GM19468 (cell line): ENCODE data around the gene NCAPG.
A peak's percentile ranks its signal among the peaks of the same experiment; 100 is the strongest.

Experiments used
- ATAC-seq: cut with Tn5 transposase; IDR thresholded peaks from one replicate; pipeline ENCODE4 v1.9.1; 2021; ENCODE audit warnings: mild to moderate bottlenecking, moderate library complexity, moderate number of reproducible peaks; ENCODE audit not compliant: unreplicated experiment; ENCODE audit errors: extremely low read depth

The NCAPG gene

GRCh38 chr4:17810260-17811077, at the start of gene NCAPG, which contains the start of gene DCAF16:
NCAPG (plus strand) TSS chr4:17810979; CDS start chr4:17811078, 99 bp downstream.
DCAF16 (minus strand) TSS chr4:17810757; CDS start chr4:17804141, 6,616 bp downstream.
- peak; percentile 84 for ATAC-seq

DNA sequence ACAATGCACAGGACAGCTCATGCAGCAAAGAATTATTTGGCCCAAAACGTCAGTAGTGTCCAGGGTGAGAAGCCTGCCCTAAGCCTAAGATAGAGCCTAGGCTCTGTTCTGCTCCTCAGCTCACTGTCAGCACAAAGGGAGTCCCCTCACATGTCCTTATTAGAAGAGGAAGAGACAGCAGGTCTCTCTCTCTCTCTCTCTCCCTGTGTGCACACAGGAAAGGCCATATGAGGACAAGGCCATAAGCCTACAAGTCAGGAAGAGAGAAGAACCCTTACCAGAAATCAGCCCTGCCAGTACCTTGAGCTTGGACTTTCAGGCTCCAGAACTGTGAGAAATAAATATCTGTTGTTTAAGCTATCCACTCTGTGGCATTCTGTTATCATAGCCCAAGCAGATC, 49.7 kb upstream of the NCAPG start:
- no peak for ATAC-seq

DNA sequence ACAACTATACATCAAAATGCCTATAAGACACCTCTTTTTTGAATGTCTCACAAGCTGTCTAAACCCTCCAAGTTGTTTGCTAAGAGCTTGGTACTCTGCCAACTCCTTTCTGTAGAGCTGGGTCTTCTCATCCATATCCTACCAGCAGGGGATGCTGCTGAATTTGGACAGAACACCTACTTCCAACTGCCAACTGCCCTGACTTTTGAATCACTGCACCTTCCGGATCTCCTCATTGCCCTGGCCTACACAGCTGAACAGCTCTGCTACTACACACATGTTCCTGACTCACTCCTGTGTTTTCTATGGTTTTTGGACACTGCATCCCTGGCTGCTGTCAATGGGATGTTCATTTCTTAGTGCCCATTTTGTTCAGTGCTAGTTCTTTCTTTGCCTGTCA, 48.1 kb upstream of the NCAPG start:
- ATAC-seq: no peak

DNA sequence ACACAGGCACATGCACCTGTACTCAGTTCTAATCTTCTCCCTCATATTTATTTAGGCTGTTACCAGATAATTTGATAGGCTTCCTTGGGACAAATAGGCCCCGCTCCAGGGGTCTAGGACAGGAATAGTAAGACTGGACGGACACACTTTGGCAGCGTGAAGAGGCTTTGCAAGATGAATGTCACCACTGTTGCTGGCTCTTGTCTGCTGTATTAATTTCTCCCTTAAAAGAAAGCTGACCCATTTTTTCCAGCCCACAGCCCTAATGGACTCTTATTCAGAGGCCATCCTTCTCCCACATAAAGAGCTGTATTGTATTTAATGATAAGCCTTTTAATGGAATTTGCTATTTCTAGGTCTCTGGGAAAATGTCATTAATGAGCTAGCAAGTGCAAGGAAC, 47.4 kb upstream of the NCAPG start:
- no peak for ATAC-seq

DNA sequence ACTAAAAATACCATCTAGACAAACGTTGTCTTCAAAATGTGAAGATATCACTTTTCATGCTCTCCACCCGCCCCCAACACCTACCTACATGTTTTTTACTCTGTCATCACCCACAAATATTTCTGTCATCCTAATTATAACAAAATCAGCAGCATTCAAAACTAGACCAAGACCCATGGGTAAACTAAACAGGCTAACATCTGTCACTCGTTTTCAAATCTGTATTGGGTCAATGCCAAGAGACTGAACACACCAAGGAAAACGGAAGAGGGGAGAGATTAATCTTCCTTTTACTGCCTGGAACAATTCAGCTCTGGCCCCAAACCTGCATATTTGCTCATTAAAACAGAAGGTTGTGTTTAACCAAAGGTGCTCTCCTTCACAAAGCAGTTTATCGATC, 46.8 kb upstream of the NCAPG start:
- no peak for ATAC-seq

- no peak for ATAC-seq
These were observed 45.1 kb upstream of the NCAPG start for GRCh38 chr4:17765514-17766286.

DNA sequence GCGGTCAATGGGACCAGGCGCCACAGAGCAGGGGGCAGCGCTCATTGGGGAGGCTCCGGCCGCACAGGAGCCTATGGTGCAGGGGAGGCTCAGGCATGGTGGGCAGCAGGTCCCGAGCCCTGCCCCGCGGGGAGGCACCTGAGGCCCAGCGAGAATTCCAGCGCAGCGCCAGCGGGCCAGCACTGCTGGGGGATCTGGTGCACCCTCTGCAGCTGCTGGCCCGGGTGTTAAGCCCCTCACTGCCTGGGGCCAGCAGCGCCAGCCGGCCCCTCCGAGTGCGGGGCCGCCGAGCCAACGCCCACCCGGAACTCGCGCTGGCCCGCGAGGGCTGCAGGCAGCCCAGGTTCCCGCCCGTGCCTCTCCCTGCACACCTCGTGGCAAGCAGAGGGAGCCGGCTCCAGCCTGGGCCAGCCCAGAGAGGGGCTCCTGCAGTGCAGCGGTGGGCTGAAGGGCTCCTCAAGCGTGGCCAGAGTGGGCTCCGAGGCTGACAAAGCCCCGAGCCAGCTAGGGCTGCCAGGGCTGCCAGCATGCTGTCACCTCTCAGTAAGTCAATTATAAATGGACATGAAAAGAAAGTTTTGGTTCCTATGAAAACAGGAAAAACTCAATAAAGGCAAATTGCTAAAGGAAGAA, 43.8 kb upstream of the NCAPG start:
- no peak for ATAC-seq

DNA sequence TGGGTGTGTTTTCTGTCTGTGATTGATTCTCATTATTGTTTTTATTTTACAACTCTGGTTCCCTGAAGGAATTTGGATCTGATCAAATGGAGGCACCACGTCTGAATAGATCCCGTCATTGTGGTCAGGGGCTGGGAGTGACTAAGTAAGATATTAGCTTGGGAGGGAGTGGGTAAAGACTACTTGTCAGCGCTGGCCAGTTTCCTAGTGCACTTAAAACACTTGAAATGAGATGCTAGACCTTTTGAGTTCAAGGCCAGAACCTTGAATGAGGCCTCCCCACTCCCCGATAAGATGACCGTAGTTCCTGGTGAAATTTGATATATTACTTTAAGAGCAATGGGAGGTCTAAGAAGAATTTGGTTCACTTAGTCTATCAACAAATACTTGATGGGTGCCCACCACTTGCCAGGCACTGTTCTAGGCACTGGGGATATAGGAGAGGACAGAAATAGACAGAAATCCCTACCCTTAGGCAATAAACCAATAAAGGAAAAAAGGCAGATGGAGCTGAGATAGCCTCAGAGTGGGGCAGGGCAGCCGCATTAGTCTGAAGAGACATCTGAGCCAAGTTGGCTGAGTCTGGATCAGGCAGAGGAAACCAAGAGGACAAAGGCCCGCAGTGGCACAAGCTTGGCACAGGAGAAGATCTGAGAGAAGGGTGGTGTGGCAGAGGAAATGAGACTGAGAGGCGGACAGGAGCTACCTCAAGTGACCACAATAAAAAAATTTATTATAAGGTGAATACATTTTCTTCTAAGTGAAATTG, 41.2 kb upstream of the NCAPG start:
- no peak for ATAC-seq

DNA sequence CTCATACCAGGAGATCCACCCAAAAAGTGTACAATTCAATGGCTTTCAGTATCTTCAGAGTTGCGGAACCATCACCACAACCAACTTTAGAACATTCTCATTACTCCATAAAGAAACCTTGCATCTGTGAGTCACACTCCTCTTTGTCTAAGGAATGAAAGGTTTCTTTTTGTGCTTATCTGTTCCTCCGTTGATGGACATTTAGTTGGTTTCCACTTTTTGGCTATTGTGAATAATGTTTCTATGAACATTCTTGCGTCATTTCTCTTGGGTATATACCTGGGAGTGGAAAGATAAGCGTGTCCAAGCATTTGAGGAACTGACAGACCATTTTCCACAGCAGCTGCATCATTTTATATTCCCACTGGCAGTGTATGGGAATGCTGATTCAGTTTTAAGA, 39.9 kb upstream of the NCAPG start:
- ATAC-seq: no peak

DNA sequence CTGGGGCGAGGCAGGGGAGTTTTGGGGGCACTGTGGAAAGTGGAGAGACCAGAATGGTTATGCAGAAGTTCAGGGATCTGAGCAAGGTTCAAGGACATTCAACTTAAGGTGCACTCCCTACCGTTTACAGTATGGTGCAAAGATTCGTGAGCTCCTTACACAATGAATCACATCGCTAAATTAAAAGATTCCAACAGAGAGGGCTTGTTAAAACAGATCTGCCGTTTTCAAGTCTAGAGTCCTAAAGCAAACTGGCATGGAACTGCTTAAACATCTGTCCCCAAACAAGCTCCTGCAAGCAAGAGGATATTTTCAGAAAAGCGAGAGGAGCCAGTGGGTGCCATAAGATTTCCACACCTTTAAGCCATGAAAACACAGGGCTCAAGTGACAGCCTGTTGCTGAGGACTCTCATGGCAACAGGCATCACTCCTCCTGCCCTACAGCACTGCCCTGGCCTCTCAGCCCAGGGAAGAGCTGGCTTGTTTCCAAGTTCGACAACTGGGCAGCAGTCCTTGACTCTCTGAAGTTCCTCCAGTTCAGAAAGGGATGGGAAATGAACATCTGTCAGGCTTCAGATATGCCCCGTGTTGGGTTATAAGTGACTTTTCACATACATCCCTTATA, 39.4 kb upstream of the NCAPG start:
- no peak for ATAC-seq

GRCh38 chr4:17773135-17773698, 37.6 kb upstream of the NCAPG start:
- no peak for ATAC-seq

- no peak for ATAC-seq
These were observed 32.3 kb upstream of the NCAPG start for GRCh38 chr4:17778431-17778830.

DNA sequence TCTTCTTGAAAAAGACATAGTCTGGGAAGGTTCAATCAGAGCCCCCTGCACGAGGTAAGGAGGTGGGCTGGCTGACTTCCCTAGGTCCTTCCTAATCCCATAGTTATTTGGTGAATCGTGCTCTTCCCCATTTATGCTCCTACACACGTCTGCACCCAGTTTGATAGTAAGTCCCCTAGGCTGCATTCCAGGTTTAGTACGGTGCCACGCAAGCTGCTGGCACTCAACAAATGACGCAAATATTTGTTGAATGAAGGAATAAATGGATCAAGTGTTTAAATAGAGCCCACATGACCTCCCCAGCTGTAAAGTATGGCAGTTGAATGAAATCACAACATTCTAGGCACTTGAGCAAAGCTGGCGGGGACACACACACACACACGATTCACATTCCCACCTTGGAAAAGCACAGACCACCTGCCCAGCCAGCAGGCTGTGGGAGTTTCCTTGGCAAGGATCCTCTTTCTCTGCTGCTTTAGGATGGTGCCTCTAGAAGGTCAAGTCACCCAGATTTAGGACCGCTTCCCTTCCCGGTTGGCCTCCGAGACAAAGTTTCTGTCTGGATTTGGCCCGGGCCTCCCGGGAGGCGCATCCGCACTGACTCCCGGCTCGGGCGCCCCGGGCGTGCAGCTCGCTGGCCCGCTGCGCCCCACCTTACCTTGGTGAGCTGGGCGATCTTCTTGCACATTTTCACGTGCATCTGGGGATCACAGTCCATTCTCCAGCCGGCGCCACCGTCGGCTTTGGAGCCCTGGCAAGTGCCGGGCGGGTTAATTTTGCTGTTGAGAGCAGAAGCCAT, 30.1 kb upstream of the NCAPG start:
- ATAC-seq: no peak

- ATAC-seq: no peak
These were observed 29.2 kb upstream of the NCAPG start, which contains the start of gene FAM184B for GRCh38 chr4:17781300-17782287. FAM184B (minus strand) TSS chr4:17781621; CDS start chr4:17781299, 322 bp downstream.

GRCh38 chr4:17785858-17786257, 24.9 kb upstream of the NCAPG start:
- ATAC-seq: no peak

GRCh38 chr4:17786567-17786966, 24.2 kb upstream of the NCAPG start:
- no peak for ATAC-seq

DNA sequence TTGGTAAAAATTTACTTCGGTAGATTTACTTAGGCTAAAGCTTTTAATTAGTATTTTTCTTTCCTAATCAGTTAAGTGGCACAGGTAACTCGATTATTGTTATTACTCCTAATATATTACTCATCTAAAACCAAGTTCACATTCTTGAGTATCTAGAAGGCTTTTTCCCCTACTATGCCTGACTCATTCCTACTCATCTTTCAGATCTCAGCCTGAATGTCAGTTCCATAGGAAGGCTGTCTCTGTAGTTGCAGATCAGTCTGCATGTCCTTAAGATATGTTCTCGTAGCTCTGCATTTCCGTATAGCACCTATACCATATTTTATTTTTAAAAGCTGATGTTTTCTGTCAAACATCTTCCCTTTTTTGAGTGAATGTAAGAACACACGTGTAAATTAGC, 23.5 kb upstream of the NCAPG start:
- ATAC-seq: no peak
